Colon (tissue), 2 donors: ENCODE measurements around the gene ZNF185.

ENCODE experiments used
- FAIRE-seq: peaks from 2 replicates; lab custom pipeline; 2012; peaks lifted over from hg19 to GRCh38; lab: Jason Lieb, UNC
- donor health status: control.
- donor health status: control.

ZNF185 gene

GRCh38 chrX:152897222-152898131, at the start of gene ZNF185:
TSS of gene ZNF185 (plus strand) at chrX:152898067. CDS start at chrX:152914490, 16,423 bp downstream.
- no peak for FAIRE-seq

GRCh38 chrX:152850465-152850864, 47.4 kb upstream of the ZNF185 start:
- FAIRE-seq = no peak

- no peak for FAIRE-seq
These were observed 43.9 kb upstream of the ZNF185 start for GRCh38 chrX:152853986-152854385.

GRCh38 chrX:152861116-152861515, 36.8 kb upstream of the ZNF185 start:
- no peak for FAIRE-seq

GRCh38 chrX:152861826-152862225, 36.0 kb upstream of the ZNF185 start:
- no peak for FAIRE-seq

- FAIRE-seq = no peak
These were observed 32.5 kb upstream of the ZNF185 start for GRCh38 chrX:152865232-152865920.

- FAIRE-seq = no peak
These were observed 31.5 kb upstream of the ZNF185 start for GRCh38 chrX:152866386-152866785.

GRCh38 chrX:152869972-152870371, 27.9 kb upstream of the ZNF185 start:
- FAIRE-seq = no peak

- FAIRE-seq = no peak
These were observed 26.6 kb upstream of the ZNF185 start for GRCh38 chrX:152871260-152871659.

- FAIRE-seq = no peak
These were observed 25.3 kb upstream of the ZNF185 start for GRCh38 chrX:152872522-152872921.

GRCh38 chrX:152873361-152873760, 24.5 kb upstream of the ZNF185 start:
- FAIRE-seq = no peak

- FAIRE-seq = no peak
These were observed 20.7 kb upstream of the ZNF185 start for GRCh38 chrX:152876931-152877840.

- no peak for FAIRE-seq
These were observed 18.7 kb upstream of the ZNF185 start for GRCh38 chrX:152878976-152879755.

- no peak for FAIRE-seq
These were observed 16.6 kb upstream of the ZNF185 start for GRCh38 chrX:152881289-152881688.

GRCh38 chrX:152884171-152884570, 13.7 kb upstream of the ZNF185 start:
- no peak for FAIRE-seq

GRCh38 chrX:152886716-152887115, 11.2 kb upstream of the ZNF185 start:
- no peak for FAIRE-seq

GRCh38 chrX:152892499-152892898, 5.4 kb upstream of the ZNF185 start:
- no peak for FAIRE-seq

- no peak for FAIRE-seq
These were observed 4.6 kb upstream of the ZNF185 start for GRCh38 chrX:152892999-152893891.

- no peak for FAIRE-seq
These were observed 3.8 kb upstream of the ZNF185 start for GRCh38 chrX:152893980-152894610.

- FAIRE-seq = no peak
These were observed 2.7 kb upstream of the ZNF185 start for GRCh38 chrX:152895121-152895520.
